ENCODE measurements around the gene KRTAP12-3. TPM values are rescaled to one million over a fixed set of nuclear protein-coding genes. Genes with fewer than 3 reads are reported as not detected.

The KRTAP12-3 gene
- total and polyA plus RNA-seq, 10 of the 15 experiments (the other 5 are each of a cell fraction or from before 2014, with no cell fraction given), result not detected

DNA sequence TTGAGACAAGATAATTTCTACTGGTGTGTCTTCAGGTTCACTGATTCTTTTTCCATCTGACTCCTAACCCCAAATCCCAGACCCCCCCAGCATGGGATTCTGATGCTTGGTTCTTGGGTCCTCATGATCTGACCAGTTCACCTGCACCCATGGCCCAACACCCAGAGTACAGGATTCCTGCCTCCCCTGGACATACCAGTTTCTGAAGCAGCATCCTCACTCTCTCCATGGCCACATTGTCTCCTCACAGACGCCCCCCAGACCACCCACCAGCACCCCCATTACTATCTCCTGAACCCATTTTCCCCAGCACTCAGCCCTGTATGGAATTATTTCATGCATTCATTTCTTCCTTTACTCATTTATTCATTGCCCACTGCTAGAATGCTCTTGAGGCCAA is 864 bp upstream of the KRTAP12-3 start:
- Histone ChIP-seq H2AFZ (ENCODE audit: control insufficient read depth, low read depth, low read length) (no peak overlapping the region), H3K4me1 (ENCODE audit: control insufficient read depth, insufficient read depth, low read length) (no peaks in the 10 kb centered on the region), H3K4me2 (ENCODE audit: control insufficient read depth, insufficient read depth) (no peak overlapping the region), H4K20me1 (ENCODE audit: control insufficient read depth, insufficient read depth) (no peaks in the 10 kb centered on the region), H3K27me3 (replicated peaks in 1 of 2; ENCODE audit: control insufficient read depth in 2 of 2, insufficient read depth in 2 of 2, low read length in 1 of 2) (no peaks in the 10 kb centered on the region), H3K9me3 (replicated peaks; ENCODE audit: control insufficient read depth, insufficient read depth, low read length) (peaks cover 2% of the 10 kb centered on the region; the same call in 1 of the 3 replicates), H3K36me3 (ENCODE audit: control insufficient read depth in 2 of 2, insufficient read depth in 2 of 2, low read length in 1 of 2) (no peaks in the 10 kb centered on the region), H3K79me2 (ENCODE audit: control insufficient read depth, insufficient read depth, low read length) (no peaks in the 10 kb centered on the region), H3K27ac (ENCODE audit: control insufficient read depth, insufficient read depth) (no peak overlapping the region), H3K4me3 (no peak overlapping the region), H3K9ac (ENCODE audit: control insufficient read depth, insufficient read depth, low read length) (no peak overlapping the region)
- in situ Hi-C loops (cut with MboI) (no loop called here), intact Hi-C loops (cut with micrococcal nuclease; ENCODE audit: unreplicated experiment) (no loop called here)
- no TSS peak for BruUV-seq (replicated peaks)
- ChIA-PET RAD21 (ENCODE audit: unreplicated experiment) (no interaction called here), CTCF (no interaction called here), SMC1A (ENCODE audit: uncharacterized antibody, unreplicated experiment) (no interaction called here), POLR2A (no interaction called here)
- 0% methylated on average over 1 of the region's 1 CpG for WGBS (ENCODE audit: insufficient coverage, insufficient replicate concordance, low lambda C conversion rate, missing lambda C conversion rate)
- ATAC-seq (no peak), DNase-seq (ENCODE audit: low read depth, low spot score) (no peak), FAIRE-seq (no peak)
- TF ChIP-seq SMAD5 (IDR thresholded peaks at IDR 0.05; ENCODE audit: low read depth), result no peak
- TF ChIP-seq GATAD2B (conservative IDR thresholded peaks at IDR 0.05; ENCODE audit: low read depth), result no peak
- TF ChIP-seq CHD4 (IDR thresholded peaks at IDR 0.05), result no peak
- TF ChIP-seq, protein P1, sequence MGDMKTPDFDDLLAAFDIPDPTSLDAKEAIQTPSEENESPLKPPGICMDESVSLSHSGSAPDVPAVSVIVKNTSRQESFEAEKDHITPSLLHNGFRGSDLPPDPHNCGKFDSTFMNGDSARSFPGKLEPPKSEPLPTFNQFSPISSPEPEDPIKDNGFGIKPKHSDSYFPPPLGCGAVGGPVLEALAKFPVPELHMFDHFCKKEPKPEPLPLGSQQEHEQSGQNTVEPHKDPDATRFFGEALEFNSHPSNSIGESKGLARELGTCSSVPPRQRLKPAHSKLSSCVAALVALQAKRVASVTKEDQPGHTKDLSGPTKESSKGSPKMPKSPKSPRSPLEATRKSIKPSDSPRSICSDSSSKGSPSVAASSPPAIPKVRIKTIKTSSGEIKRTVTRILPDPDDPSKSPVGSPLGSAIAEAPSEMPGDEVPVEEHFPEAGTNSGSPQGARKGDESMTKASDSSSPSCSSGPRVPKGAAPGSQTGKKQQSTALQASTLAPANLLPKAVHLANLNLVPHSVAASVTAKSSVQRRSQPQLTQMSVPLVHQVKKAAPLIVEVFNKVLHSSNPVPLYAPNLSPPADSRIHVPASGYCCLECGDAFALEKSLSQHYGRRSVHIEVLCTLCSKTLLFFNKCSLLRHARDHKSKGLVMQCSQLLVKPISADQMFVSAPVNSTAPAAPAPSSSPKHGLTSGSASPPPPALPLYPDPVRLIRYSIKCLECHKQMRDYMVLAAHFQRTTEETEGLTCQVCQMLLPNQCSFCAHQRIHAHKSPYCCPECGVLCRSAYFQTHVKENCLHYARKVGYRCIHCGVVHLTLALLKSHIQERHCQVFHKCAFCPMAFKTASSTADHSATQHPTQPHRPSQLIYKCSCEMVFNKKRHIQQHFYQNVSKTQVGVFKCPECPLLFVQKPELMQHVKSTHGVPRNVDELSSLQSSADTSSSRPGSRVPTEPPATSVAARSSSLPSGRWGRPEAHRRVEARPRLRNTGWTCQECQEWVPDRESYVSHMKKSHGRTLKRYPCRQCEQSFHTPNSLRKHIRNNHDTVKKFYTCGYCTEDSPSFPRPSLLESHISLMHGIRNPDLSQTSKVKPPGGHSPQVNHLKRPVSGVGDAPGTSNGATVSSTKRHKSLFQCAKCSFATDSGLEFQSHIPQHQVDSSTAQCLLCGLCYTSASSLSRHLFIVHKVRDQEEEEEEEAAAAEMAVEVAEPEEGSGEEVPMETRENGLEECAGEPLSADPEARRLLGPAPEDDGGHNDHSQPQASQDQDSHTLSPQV (IDR thresholded peaks at IDR 0.05), result no peak
- TF ChIP-seq BACH1 (IDR thresholded peaks at IDR 0.05; ENCODE audit: borderline replicate concordance), result no peak
- no peak for TF ChIP-seq BRCA1 (IDR thresholded peaks at IDR 0.05; ENCODE audit: low read depth, low read length)
- TF ChIP-seq, protein P2, sequence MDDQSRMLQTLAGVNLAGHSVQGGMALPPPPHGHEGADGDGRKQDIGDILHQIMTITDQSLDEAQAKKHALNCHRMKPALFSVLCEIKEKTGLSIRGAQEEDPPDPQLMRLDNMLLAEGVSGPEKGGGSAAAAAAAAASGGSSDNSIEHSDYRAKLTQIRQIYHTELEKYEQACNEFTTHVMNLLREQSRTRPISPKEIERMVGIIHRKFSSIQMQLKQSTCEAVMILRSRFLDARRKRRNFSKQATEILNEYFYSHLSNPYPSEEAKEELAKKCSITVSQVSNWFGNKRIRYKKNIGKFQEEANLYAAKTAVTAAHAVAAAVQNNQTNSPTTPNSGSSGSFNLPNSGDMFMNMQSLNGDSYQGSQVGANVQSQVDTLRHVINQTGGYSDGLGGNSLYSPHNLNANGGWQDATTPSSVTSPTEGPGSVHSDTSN (IDR thresholded peaks at IDR 0.05; ENCODE audit: insufficient replicate concordance, low read depth, low read length), result no peak
- no peak for TF ChIP-seq STAT3 (IDR thresholded peaks at IDR 0.05; ENCODE audit: low read depth, low read length)
- TF ChIP-seq, protein P3, sequence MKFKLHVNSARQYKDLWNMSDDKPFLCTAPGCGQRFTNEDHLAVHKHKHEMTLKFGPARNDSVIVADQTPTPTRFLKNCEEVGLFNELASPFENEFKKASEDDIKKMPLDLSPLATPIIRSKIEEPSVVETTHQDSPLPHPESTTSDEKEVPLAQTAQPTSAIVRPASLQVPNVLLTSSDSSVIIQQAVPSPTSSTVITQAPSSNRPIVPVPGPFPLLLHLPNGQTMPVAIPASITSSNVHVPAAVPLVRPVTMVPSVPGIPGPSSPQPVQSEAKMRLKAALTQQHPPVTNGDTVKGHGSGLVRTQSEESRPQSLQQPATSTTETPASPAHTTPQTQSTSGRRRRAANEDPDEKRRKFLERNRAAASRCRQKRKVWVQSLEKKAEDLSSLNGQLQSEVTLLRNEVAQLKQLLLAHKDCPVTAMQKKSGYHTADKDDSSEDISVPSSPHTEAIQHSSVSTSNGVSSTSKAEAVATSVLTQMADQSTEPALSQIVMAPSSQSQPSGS (IDR thresholded peaks at IDR 0.05; ENCODE audit: low read length), result no peak
- TF ChIP-seq, protein P4, sequence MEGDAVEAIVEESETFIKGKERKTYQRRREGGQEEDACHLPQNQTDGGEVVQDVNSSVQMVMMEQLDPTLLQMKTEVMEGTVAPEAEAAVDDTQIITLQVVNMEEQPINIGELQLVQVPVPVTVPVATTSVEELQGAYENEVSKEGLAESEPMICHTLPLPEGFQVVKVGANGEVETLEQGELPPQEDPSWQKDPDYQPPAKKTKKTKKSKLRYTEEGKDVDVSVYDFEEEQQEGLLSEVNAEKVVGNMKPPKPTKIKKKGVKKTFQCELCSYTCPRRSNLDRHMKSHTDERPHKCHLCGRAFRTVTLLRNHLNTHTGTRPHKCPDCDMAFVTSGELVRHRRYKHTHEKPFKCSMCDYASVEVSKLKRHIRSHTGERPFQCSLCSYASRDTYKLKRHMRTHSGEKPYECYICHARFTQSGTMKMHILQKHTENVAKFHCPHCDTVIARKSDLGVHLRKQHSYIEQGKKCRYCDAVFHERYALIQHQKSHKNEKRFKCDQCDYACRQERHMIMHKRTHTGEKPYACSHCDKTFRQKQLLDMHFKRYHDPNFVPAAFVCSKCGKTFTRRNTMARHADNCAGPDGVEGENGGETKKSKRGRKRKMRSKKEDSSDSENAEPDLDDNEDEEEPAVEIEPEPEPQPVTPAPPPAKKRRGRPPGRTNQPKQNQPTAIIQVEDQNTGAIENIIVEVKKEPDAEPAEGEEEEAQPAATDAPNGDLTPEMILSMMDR (IDR thresholded peaks at IDR 0.05 in 2 of 3, conservative IDR thresholded peaks at IDR 0.05 in 1 of 3; ENCODE audit: control insufficient read depth in 2 of 3, extremely low read depth in 1 of 3, insufficient read depth in 1 of 3, low read depth in 3 of 3, low read length in 3 of 3), result no peak
- no peak for TF ChIP-seq LARP7 (IDR thresholded peaks at IDR 0.05)
